GM19328 (cell line): ENCODE measurements around the gene DAZAP1.

Experiments
- ATAC-seq: cut with Tn5 transposase; IDR thresholded peaks from one replicate; pipeline ENCODE4 v1.9.1; 2021; ENCODE audit warnings: mild to moderate bottlenecking, moderate library complexity; ENCODE audit not compliant: unreplicated experiment

The DAZAP1 gene

DNA sequence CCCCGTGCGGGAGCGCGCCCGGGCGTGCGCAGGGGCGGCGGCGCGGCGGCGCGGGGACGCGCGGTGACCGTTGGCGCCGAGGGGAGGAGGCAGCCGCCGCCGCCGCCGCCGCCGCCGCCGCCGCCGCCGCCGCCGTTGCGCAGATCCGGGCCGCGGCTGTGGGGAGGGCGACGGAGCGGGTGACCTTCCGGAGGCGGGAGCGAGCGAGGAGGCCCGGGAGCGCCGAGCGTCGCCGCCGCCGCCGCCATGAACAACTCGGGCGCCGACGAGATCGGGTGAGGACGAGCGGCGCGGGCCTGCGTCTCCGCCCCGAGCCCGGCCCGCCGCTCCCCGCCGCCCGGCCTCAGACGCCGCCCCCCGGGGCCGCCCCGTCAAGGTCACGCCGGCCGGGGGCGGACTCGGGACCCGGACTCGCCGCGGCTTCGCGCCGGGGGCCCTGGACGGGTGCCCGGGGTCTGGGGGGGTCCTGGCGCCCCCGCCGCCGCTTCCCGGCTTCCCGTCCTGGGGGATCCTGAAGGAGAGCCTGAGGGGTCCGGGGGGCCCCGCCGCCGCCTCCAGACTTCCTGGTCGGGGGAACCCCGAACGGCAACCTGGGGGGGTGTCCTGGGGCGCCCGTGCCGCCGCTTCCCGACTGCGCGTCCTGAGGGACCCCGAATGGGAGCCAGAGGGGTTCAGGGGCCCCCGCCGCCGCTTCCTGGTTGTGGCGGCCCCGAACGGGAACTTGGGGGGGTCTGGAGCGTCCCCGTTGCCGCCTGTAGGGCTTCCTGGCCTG, at the start of gene DAZAP1:
TSS of gene DAZAP1 (plus strand) at position 59 of the 772 bp plus-strand sequence. CDS start at position 247, 188 bp downstream.
- peak; percentile 22 for ATAC-seq

DNA sequence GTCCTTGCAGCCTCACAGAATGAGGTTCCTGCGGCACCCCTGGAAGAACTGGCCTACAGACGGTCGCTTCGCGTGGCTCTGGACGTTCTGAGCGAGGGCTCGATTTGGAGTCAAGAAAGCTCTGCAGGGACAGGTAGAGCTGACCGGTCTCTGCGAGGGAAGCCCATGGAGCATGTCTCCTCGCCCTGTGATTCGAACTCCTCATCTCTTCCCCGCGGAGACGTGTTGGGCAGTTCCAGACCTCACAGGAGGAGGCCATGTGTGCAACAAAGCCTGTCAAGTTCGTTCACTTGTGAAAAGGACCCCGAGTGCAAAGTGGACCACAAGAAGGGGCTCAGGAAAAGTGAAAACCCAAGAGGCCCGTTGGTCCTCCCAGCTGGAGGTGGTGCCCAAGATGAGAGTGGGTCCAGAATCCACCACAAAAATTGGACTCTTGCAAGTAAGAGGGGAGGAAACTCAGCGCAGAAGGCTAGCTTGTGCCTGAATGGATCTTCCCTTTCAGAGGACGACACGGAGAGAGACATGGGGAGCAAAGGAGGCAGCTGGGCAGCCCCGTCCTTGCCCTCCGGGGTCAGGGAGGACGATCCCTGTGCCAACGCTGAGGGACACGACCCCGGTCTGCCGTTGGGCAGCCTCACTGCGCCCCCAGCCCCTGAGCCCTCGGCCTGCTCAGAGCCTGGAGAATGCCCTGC, 47.1 kb upstream of the DAZAP1 start:
- no peak for ATAC-seq

DNA sequence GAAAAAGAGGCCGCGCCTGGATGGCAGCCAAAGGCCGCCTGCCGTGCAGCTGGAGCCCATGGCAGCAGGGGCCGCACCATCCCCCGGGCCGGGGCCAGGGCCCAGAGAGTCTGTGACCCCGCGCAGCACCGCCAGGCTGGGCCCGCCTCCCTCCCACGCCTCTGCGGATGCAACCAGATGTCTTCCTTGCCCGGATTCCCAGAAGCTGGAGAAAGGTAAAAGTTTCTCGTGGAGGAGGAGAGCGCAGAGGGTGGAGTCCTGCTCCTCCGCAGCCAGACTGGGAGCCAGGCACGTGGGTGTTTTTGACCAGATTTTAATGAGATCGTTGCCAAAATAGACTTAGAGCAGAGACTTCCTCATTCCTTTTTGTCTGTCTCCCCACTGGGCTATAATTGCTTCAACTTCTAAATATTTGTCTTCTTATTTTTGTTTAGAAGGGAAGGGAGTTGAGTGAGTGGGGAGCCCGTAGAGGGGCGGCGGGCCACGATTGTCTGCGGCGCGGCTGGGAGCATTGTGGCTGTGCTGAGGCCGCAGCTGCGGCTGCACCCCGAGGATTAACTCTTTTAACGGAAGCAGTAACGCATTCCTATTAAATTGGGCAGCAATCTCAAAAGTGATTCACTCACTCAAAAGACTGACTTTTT, 46.4 kb upstream of the DAZAP1 start:
- ATAC-seq, result no peak

DNA sequence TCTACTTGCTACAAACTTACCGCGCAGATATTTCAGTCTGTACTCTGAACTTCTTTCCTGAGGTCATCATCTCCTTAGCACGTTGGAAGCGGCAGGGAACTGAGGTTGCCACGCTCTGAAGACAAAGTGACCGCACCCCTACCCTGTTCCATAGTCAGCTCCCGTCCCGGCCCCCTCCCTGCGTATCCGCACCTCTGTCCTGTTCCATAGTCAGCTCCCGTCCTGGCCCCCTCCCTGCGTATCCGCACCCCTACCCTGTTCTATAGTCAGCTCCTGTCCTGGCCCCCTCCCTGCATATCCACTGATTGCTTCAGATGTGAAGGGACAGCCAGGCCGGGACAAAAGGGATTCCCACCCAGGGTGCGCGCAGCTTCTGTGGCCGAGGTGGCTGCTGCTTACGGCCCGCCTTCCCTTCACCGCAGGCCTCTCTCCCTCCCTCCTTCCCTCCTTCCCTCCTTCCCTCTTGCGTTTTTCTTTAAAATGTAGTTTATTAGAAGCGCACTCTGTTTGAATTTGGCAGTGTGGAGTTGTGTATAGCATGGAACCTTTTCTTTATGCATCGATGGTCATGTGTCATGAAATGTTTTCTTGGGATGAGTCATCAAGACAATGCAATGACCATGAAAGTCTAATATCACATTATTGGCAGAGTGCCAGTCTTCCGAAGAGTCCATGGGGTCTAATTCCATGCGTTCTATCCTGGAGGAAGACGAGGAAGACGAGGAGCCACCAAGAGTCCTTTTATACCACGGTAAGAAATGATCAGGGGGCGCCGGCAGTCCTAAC, 45.6 kb upstream of the DAZAP1 start:
- no peak for ATAC-seq

DNA sequence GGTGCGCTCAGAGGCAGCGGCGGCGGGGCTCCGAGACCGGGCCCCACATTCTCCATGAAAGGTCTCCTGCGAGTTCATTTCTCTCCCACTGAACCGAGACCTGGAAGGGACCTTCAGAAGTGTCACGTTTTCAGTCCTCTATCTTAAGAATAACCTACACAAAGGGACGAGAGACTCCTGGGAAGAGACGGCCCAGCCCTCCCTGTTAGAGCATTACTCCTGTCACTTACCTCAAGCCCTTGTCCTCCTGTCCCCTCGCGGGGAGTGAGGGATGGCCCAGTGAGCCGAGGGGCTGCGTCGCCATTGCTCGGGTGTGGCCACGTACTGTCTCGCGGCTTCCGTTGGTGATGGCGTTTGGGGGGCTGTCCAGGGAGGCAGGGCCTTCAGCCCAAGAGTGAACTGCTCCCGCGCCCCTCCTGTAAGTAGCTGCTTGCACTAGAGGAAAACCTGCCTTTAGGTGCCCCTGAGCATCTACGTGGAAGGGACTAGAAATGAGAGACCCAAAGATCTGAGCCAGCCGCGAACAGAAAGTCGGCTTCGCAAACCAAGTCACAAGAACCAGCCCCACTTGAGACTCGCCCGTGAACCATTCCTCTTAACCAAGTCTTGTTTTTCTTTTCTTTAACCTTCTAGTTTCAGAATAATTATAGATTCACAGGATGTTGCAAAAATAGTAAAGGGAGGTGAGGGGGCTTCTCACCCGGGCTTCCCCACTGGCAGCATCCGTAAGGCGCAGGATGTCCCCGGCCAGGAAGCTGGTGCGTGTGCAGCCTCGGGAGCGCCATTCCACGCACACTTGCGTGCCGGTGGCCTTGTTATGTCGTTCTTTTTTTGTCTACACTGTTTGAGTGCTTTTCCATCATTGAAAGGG, 44.8 kb upstream of the DAZAP1 start:
- ATAC-seq, result no peak

DNA sequence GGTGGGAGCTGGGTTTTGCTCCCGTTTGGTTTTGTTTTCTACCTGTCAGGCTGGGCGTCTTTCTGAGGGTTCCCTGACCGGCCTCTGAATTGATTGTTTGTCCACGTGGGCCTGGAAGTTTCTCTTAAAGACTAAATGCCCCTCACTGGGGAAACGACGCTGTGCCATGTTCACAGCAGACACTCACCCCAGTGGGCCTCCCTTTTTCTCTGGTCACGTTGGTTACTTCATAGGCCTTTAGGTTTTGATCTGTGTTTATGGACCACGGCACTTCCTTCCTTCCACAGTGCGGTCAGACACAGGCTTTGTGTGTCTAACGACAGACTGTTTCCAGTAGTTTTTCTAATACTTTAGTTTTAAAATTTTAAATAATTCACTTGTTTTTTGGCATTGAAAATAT, 43.8 kb upstream of the DAZAP1 start:
- ATAC-seq, result no peak

DNA sequence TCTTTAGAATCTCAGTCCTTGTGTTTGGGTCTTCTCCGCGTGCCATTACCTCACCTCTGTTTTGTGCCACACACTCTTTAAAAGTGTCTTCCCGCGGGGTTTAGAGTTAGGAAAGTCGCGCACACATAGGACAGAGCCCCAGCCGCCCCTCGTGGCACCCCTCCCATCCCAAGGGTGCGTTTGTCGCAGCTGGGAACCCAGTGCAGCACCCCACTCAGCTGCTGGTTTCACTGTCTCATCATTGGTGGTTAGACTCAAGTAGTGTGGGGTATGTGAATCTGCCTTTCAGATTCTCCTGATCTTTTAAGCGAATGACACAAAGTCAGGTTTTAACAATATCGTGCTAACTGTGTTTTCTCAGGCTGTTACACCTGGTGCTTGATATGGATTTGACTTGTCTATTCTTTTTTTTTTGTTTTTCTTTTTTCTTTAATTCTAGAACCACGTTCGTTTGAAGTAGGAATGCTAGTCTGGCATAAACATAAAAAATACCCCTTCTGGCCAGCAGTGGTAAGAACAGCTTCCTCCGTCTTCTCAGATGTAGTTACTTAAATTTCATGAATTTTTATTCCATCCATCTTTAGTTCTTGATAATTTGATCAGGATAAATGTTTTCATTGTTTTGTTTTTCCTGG, 43.2 kb upstream of the DAZAP1 start:
- no peak for ATAC-seq

DNA sequence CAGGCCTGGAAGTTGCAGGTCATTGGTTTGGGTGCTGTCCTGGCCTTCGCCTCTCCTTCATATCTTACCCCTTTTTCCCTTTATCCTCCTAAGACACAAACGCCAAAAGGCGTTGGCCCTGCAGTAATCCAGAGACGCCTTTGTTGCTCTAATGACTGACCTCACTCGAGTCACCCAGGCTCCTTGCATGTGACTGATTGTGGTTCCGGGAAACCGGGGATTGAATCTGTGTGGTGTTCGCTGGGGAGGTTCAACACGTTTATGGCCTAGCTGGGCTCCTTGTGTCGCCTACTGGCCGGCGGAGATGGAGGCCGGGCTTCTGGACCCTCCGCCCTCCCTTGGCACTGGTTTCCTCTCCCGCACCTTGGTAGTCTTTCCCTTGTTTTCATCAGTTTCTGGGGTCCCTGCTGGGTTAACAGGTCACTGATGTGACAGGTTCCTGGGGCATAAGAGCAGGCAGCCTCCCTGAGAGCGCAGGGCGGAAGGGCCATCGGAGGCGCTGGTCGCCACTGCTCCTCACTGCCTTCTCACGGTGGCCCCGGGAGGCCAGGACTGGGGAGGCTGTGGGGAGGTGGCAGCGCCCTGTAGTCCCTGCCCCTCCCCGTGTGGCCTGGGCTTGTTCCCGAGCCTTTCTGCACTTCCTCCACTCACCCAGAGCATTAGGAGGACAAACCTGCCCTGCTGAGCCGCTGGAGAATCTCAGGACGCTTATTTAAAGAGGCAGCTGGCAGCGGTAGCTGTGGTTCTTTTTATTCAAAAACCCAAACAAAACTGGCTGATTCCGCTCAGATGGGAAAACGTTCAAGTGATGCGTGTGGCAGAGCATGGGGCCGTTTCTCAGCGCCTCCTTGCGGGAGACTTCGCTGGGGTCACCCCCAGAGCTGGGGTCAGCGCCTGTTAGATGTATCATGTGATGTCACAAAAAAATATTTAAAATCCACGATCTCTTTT, 41.8 kb upstream of the DAZAP1 start:
- no peak for ATAC-seq

DNA sequence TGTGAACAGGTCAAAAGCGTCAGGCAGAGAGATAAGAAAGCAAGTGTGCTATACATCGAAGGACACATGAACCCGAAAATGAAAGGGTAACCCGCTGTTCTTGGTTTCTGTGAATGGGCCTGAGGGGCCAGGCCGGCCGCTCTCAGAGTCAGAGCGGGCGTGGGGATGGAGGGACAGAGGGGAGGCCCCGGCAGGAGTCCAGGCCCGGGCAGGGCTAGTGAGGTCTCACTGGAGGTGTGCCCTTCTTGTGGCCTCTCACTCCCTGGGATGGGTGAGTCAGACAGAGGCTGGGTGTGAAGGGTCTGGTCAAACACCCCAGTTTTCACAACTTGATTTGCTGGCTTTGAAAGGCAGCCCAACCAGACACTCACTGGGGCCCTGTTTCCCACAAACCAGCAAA, 41.1 kb upstream of the DAZAP1 start:
- no peak for ATAC-seq

DNA sequence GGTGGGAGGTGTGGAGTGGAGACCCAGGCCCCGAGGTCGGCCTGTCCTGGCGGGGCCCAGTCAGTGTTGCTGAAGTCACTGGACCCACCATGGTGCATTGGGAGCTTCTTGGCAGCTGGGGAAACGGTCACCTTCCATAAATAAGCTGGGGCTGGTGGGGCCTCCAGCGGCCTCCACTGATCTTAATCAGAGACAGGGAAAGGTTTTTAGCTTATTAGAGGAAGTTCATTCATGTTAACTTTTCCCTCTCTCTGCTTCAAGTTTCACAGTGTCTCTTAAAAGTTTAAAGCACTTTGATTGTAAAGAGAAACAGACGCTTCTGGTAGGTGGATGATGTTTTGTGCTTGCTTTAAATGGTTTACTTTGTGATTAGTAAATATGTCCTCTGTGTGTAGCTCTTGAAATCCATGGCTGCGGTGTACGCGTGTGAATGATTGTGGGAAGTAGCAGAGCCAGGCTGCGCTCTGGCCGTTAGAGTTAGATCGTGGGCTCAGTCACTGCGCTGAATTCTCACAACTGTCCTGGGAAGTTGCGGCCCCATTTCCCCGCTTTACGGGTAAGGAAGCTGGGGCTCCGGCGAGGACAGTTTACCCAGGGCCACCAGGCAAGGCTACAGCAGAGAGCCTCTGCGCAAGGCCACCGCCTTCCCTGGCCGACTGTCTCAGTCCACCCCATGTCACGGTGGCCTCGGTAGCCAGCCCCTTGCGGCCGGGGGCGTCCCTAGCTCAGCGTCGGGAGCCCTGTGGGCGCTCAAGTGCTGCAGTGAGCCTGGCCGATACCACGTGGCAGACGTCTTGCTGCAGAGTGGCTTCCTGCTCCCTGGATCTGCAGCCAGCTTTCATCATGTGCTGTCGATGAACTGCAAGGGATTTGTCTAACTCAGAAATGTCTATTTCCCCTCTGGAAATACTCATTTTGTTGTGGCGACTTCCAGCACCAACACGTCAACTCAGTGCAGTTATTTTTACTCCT, 40.2 kb upstream of the DAZAP1 start:
- no peak for ATAC-seq

DNA sequence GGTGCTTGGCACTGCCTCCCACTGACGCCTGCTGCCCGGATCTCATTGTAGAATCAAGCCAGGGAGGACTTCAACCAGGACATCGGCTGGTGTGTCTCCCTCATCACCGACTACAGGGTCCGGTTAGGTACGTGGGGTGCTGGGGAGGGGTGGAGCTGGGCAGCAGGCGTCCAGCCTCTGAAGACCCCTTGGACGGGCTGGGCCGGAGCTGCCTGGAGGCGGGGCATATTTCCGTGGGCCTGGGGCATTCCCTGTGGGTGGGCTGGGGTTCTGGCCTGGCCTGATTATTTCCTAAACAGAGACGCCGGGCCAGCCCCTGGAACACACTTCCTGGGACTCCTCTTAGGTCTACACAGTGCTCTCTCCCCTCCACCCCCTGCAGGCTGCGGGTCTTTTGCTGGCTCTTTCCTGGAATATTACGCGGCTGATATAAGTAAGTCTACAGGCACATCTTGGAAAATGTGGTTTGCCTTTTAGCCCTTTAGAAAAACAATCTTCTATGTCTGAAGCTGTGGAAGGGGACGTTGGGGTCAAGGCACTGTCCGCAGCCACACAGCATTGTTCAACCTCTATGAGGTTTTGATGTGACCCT, 38.1 kb upstream of the DAZAP1 start:
- no peak for ATAC-seq

DNA sequence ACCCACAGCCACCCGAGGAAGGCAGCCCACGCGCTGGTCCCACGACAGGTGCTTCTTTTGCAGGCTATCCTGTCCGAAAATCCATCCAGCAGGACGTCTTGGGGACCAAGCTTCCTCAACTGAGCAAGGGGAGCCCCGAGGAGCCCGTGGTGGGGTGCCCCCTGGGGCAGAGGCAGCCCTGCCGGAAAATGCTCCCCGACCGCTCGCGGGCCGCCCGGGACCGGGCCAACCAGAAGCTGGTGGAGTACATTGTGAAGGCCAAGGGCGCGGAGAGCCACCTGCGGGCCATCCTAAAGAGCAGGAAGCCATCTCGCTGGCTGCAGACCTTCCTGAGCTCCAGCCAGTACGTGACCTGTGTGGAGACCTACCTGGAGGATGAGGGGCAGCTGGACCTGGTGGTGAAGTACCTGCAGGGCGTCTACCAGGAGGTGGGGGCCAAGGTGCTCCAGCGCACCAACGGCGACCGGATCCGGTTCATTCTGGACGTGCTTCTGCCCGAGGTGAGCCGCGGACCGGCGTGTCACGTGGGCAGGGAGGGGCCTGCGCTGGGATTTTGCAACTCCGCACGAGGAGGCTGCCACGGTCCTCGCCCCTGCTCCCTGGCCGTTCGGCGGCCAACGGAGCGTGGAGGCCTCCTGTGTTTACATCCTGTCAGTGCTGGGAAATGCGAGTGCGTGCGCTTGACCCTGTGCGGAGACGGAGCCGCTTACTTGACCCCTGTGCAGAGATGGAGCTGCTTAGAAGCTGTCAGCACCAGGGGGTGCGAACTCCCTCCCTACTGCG, 36.6 kb upstream of the DAZAP1 start:
- no peak for ATAC-seq

DNA sequence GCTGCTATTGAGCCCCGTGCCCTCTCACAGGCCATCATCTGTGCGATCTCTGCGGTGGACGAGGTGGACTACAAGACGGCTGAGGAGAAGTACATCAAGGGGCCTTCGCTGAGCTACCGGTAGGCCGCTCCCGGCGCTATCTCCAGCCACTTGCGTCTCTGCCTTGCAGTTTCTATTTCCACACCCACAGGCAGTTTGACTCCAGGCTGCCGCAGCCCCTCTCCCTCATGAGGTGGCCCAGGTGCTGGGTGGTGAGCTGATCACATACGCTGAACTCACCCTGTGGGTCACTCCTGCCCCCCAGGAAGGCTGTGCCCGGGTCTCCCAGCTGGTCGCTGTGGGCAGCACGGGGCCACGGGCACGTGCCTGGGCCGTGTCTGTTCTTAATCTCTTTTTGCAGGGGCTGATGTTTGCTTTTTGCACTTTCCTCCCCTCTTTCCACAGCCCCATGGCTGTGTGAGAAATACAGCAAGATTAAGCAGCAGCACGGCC, 34.3 kb upstream of the DAZAP1 start:
- no peak for ATAC-seq

DNA sequence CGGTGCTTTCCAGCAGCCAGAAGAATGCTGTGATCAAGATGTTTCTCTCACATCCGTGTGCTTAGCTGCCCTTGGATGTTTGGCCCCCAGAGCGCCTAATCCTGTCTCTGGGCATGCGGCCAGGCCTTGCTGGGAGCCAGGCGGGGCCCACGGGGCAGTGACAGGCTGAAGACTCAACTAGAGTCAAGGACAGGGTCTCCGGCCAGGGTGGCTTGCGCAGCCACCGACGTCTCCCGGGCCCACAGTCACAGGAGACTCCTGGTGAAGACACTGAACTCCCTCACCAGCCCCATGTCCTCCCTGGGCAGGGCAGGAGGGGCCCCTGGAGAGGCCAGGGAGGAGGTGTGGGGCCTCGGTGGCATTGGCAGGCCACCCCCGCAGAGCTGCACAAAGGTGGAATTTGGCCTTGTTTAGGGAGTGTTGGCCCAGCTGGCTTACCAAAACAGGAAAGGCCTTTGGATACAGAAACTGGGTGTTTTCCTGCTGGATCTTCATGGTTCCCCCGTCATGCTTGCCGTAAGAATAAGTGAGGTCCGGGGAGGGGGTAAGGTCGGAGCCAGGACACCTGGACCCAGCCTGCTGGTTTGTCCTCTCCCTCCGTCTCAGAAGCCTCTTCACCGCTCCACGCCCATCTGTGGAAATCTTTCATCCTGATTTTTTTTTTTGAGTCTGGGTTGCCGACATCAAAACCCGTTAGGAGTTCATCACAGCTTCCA, 33.7 kb upstream of the DAZAP1 start:
- ATAC-seq, result no peak

DNA sequence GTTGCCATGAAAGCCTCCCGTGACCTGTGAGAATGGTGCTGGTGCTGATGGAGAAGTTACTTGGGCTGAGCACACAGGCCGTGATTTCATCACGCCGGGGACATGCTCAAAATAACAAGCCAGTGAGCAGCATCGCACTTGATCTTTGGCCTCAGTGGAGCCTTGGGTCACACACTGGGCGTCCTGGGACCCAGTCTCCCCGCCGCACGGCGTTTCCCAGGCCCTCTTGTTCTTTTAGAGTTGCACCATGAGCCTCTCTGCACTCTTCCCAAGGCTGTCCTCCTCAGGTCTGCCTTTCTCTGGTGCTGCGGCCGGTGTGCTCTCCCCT, 33.2 kb upstream of the DAZAP1 start:
- no peak for ATAC-seq

DNA sequence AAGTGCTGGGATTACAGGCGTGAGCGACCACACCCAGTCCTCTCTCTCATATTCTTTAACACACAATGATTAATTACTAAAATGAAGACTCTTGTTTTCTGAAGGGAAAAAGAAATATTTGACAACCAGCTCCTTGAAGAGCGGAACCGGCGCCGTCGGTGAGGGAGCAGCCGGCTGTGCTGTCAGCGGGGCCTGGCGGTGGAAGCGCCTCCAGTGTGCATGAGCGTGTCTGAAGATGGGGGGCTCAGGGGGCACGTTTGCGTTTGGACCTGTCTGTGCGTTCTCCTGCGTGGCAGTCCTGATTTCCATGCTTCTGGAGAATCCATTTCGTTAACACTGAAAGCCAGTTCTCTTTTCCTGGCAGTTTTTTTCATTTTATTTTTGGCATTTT, 31.0 kb upstream of the DAZAP1 start:
- ATAC-seq, result no peak
